Measurements from ENCODE around the gene RHBDD2.
"Not testable (repeated sequence)": the region's sequence is repeated elsewhere in the genome, so short reads cannot be mapped to it uniquely, and the experiment has no call there.

The RHBDD2 gene

DNA sequence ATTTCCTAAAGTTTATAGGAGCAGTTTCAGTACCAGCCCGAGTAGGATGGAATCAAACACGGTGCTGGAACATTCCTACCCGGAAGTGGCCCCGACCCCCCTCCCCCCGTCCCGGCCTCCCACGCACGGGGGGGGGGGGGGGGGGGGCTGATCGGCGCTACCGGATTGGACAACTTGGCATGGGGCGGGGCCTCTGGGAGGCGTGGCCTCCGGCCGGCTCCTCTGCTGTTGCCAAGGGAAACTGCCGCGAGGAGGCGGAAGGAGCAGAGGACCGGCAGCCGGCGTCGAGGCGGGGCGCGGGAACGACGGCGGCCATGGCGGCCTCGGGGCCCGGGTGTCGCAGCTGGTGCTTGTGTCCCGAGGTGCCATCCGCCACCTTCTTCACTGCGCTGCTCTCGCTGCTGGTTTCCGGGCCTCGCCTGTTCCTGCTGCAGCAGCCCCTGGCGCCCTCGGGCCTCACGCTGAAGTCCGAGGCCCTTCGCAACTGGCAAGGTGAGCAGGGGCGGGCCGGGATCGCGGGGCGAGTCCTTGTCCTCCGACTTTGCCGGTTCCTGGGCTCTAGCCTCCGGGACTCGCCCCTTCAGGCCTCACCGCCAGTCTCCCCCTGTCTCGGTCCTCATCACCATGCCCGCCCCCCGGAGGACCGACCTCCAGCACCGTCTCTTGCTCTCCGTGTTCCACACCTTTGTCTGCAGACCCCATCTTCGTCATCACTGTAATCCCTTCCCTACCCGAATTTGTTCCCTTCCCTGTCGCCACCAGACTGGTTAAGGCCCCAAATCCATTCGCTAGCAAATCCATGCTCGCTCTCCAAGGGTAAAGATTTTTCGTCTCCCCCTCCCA lies at the start of gene RHBDD2:
Gene RHBDD2 (plus strand): TSS at position 266 of the 843 bp plus-strand sequence. CDS start 49 bp downstream, at position 315.
- peak; percentile 94 for DNase-seq (ENCODE audit: low spot score)

DNA sequence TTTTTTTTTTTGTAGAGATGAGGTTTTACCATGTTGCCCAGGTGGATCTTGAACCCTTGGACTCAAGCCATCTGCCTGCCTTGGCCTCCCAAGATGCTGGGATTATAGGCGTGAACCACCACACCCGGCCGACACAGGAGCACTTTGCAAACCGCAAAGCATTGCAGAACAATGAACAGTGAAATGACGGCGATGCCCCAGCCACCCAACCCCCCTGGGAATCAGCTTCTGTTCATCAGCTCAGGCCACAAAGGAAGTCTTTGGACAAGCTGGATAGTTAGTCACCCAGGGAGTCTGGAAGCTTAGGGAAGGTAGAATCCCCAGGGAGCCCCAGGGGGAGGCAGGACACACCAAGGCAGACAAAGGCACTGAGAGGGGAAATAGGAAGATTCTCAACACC lies 49.2 kb upstream of the RHBDD2 start:
- not testable (repeated sequence) for DNase-seq (ENCODE audit: low spot score)

DNA sequence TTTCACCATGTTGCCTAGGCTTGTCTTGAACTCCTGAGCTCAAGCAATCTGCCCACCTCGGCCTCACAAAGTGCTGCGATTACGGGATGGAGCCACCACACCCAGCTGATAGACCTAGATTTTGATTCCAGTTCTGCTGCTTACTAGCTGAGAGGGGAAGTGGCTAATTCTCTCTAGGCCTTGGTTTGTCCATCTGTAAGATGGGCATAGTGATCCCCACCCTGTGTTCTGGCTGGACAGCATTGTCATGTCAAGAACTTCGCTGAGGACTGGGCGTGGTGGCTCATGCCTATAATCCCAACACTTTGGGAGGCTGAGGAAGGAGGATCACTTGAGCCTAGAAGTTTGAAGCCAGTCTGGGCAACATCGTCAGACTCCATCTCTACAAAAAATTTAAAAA lies 47.9 kb upstream of the RHBDD2 start:
- no peak for DNase-seq (ENCODE audit: low spot score)

DNA sequence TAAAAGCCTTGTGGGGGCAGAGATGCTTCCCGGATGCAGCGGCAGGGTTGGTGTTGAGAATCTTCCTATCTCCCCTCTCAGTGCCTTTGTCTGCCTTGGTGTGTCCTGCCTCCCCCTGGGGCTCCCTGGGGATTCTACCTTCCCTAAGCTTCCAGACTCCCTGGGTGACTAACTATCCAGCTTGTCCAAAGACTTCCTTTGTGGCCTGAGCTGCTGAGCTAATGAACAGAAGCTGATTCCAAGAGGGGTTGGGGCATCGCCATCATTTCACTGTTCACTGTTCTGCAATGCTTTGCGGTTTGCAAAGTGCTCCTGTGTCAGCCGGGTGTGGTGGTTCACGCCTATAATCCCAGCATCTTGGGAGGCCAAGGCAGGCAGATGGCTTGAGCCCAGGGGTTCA lies 45.2 kb upstream of the RHBDD2 start:
- not testable (repeated sequence) for DNase-seq (ENCODE audit: low spot score)

DNA sequence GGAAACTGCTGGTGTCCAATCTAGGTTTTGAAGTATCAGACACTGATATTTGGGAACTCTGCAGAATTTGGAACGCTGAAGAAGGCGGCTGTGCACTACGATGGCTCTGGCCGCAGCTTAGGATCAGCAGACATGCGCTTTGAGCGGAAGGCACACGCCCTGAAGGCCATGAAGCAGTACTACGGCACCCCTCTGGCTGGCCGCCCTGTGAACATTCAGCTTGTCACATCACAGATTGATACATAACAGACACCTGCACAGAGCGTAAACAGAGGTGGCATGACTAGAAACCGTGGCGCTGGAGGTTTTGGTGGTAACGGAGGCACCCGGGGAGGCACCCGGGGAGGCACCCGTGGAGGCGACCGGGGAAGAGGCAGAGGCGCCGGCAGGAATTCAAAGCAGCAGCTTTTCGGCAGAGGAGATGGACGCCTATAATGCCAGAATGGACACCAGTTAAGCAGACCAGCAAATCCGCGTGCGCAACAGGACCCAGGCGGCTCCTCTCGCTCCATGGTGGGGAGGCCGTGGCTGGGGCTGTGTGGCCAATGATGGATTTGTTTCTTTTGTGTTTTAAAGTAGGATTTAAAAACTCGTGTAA lies 43.0 kb upstream of the RHBDD2 start:
- DNase-seq (ENCODE audit: low spot score), result no peak

DNA sequence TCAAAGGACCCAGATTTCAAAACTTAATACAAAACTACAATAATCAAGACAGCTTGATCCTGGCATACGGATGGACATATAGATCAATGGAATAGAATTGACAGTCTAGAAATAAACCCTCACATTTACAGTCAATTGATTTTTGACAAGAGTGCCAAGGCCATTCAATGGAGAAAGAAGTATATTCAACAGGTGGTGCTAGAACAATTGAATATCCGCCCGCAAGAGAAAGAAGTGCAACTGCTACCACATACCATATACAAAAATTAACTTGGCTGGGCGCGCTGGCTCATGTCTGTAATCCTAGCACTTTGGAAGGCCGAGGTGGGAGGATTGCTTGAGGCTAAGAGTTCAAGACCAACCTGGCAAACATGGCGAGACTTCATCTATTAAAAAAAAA lies 42.0 kb upstream of the RHBDD2 start:
- DNase-seq (ENCODE audit: low spot score), result no peak

DNA sequence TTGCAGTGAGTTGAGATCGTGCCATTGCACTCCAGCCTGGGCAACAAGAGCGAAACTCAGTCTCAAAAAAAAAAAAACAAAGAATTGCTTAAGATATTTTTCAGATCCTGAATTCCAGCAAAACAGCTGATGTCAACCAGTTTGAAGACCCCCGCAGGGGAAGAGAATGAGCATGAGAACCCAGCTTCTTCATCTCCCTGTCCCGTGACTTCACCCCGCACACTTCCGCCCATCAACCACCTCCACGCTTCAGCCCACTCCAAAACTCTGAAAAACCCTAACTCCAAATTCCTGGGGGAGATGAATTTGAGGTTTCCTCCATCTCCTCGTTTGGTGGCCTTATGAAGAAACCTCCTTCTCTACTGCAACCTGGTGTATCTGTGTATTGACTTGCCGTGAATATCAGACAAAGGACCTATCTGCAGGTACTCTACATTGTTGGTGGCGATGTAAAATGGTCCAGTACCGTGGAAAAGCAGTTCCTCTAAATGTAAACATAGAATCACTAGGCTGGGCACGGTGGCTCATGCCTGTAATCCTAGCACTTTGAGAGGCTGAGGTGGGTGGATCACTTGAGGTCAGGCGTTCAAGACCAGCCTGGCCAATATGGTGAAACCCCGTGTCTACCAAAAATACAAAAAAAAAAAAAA lies 40.4 kb upstream of the RHBDD2 start:
- DNase-seq (ENCODE audit: low spot score), result not testable (repeated sequence)

DNA sequence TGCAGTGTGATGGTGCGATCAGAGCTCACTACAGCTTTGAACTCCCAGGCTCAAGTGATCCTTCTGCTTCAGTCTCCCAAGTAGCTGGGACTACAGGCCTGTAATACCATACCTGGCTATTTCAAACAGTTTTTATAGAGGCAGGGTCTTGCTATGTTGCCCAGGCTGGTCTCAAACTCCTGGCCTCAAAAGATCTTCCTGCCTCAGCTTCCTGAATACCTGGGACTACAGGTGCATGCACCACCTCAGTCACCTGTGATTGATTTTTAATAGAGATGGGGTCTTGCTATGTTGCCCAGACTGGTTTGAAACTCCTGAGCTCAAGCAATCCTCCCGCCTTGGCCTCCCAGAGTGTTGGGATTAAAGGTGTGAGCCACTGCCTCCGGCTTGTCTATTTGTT lies 38.8 kb upstream of the RHBDD2 start:
- no peak for DNase-seq (ENCODE audit: low spot score)

DNA sequence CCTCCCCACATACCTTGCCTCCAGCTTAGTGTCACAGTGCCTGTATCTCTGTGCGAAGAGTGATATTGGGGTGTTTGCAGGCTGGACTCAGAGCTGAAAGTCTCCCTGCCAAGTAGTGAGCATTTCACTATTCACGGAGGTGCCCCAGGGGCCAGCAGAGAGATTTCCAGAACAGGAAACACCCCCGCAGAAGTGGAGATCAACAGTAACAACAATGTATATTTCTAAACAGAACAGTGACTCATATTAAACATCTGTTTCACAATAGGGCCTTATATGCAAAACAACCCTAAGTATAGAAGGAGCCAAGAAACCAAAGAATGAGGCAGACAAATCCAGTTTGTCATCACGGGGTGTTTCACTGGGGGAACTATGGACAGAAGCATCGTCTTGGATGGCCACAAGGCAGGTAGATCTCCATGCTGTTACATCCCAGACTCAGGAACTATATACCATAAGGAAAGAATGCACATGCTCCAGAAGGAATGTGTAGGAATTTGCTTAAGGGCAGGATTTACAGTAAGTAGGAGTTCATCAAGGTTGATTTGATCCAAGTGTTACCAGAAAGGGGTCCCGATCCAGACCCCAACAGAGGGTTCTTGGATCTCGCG lies 35.9 kb upstream of the RHBDD2 start:
- DNase-seq (ENCODE audit: low spot score), result peak; percentile 38

DNA sequence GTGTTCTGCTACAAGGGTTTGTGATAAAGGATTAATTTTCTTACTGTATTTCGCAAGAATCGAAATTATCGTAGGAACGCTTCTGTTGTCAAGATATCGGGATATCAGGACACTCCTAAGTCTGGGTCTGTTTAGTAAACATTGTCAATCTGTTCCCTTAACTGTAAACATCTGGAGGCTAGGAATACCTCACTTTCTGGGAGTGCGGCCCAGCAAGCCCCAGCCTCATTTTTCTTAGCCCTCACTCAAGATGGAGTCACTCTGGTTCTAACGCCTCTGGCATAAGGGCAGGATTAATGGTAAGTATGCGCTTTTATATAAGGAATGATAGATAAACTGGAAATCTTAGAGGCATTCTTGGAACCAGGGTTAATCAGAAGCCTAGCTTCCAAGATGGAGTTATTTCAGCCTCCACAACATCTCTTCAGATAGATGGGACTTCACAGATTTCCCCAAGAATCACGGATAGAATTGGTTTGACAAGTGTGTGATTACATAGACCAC lies 35.2 kb upstream of the RHBDD2 start:
- DNase-seq (ENCODE audit: low spot score), result no peak

DNA sequence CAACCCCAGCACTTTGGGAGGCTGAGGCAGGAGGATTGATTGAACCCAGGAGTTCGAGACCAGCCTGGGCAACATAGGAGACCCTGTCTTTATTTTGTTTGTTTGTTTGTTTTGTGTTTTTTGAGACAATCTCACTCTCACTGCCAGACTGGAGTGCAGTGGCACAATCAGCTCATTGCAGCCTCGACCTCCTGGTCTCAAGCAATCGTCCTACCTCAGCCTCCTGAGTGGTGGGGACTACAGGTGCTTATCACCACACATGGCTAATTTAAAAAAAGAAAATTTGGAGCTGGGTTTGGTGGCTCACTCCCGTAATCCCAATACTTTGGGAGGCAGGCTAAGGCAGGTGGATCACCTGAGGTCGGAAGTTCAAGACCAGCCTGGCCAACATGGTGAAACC lies 34.7 kb upstream of the RHBDD2 start:
- DNase-seq (ENCODE audit: low spot score), result no peak

DNA sequence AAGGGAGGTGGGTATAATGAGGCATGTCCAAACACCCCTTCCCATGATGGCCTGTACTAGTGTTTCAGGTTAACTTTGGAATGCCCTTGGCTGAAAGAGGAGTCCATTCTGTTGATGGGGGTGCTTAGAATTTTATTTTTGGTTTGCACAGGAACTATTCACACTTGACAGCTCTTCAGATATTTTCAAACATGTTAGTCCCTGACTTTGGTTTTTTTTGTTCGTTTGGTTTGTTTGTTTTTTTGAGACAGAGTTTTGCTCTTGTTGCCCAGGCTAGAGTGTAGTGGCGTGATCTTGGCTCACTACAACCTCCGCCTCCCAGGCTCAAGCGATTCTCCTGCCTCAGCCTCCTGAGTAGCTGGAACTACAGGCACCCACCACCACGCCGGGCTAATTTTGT lies 33.7 kb upstream of the RHBDD2 start:
- not testable (repeated sequence) for DNase-seq (ENCODE audit: low spot score)

DNA sequence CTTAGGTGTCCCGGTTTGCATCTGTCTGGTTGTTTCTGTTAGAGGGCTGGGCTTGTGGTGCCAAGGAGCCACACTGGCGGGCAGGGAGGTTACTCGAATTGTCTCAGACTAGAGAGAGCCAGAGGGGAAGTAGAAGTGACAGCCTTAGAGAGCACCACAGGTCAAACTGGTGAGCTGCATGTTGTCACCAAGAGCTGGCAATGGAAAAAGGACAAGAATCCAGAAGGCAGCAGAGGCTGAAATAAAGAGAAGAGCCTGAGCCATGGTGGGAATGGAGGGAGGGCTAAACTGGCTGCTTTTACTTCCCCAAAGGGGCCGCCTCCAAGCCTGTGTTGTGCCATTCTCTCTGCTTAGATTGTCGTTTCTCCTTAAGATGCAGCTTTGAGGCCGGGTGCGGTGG lies 31.1 kb upstream of the RHBDD2 start:
- DNase-seq (ENCODE audit: low spot score), result no peak

DNA sequence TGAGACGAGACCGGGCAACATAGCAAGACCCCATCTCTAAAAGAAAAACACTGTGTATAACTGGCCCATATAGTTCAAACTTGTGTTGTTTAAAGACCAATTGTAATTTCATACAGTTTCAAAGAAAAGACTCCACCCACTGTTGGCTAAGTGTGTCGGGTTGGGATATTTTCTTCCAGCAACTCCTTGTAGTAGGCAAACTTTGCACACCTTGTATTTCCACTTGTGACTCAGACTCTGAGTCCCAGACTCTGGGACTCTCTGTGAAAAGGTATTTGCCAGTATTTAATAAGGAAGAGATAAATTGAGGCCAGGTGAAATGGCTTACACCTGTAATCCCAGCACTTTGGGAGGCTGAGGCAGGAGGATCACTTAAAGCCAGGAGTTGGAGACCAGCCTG lies 29.3 kb upstream of the RHBDD2 start:
- DNase-seq (ENCODE audit: low spot score), result no peak

DNA sequence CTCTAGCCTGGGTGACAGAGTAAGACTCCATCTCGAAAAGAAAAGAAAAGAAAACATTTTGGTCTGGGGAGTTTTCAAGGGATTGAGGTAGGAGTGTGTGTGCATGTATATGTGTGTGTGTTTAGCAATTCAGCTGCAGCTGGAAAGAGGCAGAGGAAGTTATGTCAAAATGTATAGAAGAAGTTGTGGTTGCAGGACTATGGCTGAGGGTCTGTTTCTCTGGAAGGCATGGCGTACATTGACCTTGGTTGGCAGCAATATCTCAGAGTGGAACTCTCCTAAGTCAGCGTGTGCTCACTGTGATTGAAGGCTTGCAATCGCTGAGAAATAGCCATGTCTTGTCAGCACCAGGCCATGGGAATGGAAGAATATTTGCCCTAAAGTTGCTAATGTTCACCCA lies 28.6 kb upstream of the RHBDD2 start:
- no peak for DNase-seq (ENCODE audit: low spot score)

DNA sequence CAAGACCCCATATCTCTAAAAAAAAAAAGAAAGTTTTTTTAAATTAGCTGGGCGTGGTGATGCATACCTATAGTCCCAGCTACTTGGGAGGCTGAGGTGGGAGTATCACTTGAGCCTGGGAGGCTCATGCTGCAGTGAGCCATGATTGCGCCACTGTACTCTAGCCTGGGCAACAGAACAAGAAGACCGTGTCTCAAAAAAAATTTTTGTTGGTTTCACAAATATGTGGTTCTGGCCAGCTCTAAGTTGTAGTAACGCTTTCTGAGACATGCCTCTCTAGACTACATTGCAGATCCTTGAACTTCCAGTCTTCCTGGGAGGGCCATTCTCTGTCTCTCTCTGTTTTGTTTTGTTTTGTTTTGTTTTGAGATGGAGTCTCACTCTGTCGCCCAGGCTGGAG lies 24.6 kb upstream of the RHBDD2 start:
- no peak for DNase-seq (ENCODE audit: low spot score)

DNA sequence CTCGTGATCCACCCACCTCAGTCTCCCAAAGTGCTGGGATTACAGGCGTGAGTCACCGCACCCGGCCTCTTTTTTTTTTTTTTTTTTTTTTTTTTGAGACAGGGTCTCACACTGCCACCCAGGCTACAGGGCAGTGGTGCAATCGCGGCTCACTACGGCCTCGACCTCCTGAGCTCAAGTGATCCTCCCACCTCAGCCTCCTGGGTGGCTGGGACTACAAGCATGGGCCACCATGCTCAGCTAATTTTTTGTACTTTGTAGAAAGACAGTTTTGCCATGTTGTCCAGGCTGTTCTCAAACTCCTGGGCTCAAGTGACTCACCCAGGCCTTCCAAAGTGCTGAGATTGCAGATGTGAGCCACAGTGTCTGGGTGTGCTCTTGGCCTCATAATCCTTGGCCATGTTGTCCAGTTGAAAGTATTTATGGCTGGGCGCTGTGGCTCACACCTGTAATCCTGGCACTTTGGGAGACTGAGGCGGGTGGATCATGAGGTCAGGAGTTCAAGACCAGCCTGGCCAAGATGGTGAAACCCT lies 24.0 kb upstream of the RHBDD2 start:
- not testable (repeated sequence) for DNase-seq (ENCODE audit: low spot score)

DNA sequence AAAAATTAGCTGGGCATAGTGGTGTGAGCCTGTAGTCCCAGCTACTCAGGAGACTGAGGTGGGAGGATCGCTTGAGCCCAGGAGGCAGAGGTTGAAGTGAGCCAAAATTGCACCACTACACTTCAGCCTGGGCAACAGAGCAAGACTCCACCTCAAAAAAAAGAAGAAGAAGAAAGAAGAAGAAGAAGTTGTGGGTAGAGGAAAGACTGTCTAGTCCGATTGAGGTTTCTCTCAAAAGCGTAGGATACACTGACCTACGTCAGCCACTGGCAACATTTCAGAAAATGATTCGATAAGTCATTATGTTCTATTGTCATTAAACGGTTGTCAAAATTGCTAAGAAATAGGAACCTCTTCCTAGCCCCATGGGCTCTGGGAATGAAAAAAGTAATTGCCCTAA lies 22.3 kb upstream of the RHBDD2 start:
- DNase-seq (ENCODE audit: low spot score), result peak; percentile 22

DNA sequence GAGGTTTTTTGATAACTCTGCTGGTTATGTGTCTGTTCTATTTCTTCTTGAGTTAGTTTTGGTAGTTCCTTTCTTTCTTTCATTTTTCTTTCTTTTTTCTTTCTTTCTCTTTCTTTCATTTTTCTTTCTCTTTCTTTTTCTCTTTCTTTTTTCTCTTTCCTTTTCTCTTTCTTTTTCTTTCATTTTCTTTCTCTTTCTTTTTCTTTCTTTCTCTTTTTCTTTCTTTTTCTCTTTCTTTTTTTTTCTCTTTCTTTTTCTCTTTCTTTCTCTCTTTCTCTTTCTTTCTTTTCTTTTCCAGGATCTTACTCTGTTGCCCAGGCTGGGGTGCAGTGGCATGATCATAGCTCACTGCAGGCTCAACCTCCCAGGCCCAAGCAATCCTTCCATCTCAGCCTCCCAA lies 20.4 kb upstream of the RHBDD2 start:
- DNase-seq (ENCODE audit: low spot score), result no peak

DNA sequence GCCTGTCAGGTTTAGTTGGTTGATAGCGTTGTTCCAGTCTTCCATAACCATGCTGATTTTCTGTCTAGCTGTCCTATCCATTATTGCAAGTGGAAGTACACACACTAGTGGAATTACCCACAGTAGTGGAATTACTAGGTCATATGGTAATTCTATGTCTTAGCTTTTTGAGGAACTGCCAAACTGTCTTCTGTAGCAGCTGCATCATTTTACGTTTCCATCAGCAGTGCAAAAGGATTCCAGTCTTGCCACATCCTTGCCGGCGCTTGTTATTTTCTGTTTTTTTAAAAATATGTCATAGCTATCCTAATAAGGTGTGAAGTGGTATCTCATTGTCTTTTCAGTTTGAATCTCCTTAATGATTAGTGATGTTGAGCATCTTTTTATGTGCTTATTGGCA lies 17.2 kb upstream of the RHBDD2 start:
- DNase-seq (ENCODE audit: low spot score), result no peak

DNA sequence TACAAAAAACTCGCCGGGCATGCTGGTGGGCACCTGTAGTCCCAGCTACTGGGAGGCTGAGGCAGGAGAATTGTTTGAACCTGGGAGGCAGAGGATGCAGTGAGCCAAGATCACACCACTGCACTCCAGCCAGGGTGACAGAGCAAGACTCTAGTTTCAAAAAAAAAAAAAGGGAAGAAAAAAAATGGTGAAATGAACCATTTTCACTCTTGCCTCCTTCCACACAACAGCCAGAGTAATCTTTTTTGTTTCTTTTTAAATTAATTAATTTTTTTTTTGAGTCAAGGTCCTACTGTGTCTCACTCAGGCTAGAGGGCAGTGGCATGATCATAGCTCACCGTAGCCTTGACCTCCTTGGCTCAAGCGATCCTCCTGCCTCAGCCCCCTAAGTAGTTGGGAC lies 14.6 kb upstream of the RHBDD2 start:
- DNase-seq (ENCODE audit: low spot score), result not testable (repeated sequence)

DNA sequence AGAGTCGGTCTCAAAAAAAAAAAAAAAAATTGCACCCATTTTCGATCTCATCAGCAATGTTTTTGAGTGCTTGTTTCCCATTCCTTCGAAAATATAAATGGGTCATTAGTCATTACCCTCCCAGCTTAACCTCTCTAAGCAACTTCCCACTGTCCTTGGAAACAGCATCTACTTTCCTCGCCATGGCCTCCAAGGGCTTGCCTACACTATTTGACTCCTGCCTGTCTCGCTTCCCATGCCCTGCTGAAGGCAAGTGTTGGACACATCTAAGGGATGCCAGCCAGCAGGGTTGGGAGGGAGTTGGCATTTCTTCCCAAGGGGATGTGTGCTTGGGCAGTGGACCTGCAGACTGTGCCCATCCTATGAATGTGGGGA lies 12.7 kb upstream of the RHBDD2 start:
- no peak for DNase-seq (ENCODE audit: low spot score)
